AG09309 (cell line): Measurements from ENCODE around the gene RPP30.
"Not testable (repeated sequence)": the region's sequence is repeated elsewhere in the genome, so short reads cannot be mapped to it uniquely, and the experiment has no call there.

ENCODE experiments used
- DNase-seq: peaks from one replicate; pipeline ENCODE4 v3.0.0-alpha.2; 2010; ENCODE audit warnings: low read depth
- H3K4me3 ChIP-seq: 2 replicates; pipeline ENCODE4 v1.5.1; 2011; ENCODE audit warnings: mild to moderate bottlenecking, low read depth, low read length, moderate library complexity; ENCODE audit not compliant: control insufficient read depth
- CTCF ChIP-seq: IDR thresholded peaks from 2 replicates; pipeline ENCODE4 v1.5.1; 2011; ENCODE audit warnings: mild to moderate bottlenecking, low read depth, low read length, inconsistent platforms; ENCODE audit not compliant: insufficient read depth, control insufficient read depth; ENCODE audit errors: missing control alignments

RPP30 gene

GRCh38 chr10:90885176-90885575 lies 13.4 kb downstream of the RPP30 start:
- no peak overlapping the region for H3K4me3 ChIP-seq
- TF ChIP-seq CTCF: no peak
- DNase-seq: peak; percentile 67

- DNase-seq: no peak
- no peak overlapping the region for H3K4me3 ChIP-seq
- no peak for TF ChIP-seq CTCF
Measured at GRCh38 chr10:90887555-90887954, 15.8 kb downstream of the RPP30 start.

GRCh38 chr10:90888387-90888786 lies 16.6 kb downstream of the RPP30 start:
- no peak for DNase-seq
- H3K4me3 ChIP-seq: no peak overlapping the region
- TF ChIP-seq CTCF: no peak

GRCh38 chr10:90889636-90890035 lies 17.9 kb downstream of the RPP30 start:
- TF ChIP-seq CTCF: no peak
- H3K4me3 ChIP-seq: no peak overlapping the region
- DNase-seq: no peak

GRCh38 chr10:90890347-90890746 lies 18.6 kb downstream of the RPP30 start:
- DNase-seq: no peak
- H3K4me3 ChIP-seq: no peak overlapping the region

GRCh38 chr10:90893190-90893589 lies 21.4 kb downstream of the RPP30 start:
- no peak for DNase-seq
- no peak for TF ChIP-seq CTCF
- no peak overlapping the region for H3K4me3 ChIP-seq

More at GRCh38 chr10:90890347-90890746, 18.6 kb downstream of the RPP30 start:
- no peak for TF ChIP-seq CTCF

- not testable (repeated sequence) for H3K4me3 ChIP-seq, DNase-seq
Measured at GRCh38 chr10:90896916-90897315, 25.1 kb downstream of the RPP30 start.

- no peak overlapping the region for H3K4me3 ChIP-seq
- TF ChIP-seq CTCF: no peak
- no peak for DNase-seq
Measured at GRCh38 chr10:90905925-90906324, 34.2 kb downstream of the RPP30 start.
